Neural cell (in vitro differentiated cells): ENCODE measurements around the gene POLR2H.
A peak's percentile ranks its signal among the peaks of the same experiment; 100 is the strongest.

Experiments
- CTCF ChIP-seq: fragments of 450-650 bp; IDR thresholded peaks from 2 replicates; pipeline ENCODE4 v1.5.1; 2014; ENCODE audit warnings: antibody characterized with exemption, mild to moderate bottlenecking, moderate library complexity; ENCODE audit not compliant: poor library complexity, severe bottlenecking
- EP300 ChIP-seq: fragments of 450-650 bp; conservative IDR thresholded peaks from 2 replicates; pipeline ENCODE4 v1.6.1; 2014; ENCODE audit warnings: antibody characterized with exemption, mild to moderate bottlenecking, moderate library complexity; ENCODE audit not compliant: poor library complexity, severe bottlenecking
- MXI1 ChIP-seq: fragments of 450-650 bp; conservative IDR thresholded peaks from 2 replicates; pipeline ENCODE4 v1.6.1; 2014; ENCODE audit warnings: antibody characterized with exemption, mild to moderate bottlenecking; ENCODE audit not compliant: poor library complexity, severe bottlenecking
- POLR2AphosphoS5 ChIP-seq: IDR thresholded peaks from 2 replicates; pipeline ENCODE4 v1.6.1; 2012

DNA sequence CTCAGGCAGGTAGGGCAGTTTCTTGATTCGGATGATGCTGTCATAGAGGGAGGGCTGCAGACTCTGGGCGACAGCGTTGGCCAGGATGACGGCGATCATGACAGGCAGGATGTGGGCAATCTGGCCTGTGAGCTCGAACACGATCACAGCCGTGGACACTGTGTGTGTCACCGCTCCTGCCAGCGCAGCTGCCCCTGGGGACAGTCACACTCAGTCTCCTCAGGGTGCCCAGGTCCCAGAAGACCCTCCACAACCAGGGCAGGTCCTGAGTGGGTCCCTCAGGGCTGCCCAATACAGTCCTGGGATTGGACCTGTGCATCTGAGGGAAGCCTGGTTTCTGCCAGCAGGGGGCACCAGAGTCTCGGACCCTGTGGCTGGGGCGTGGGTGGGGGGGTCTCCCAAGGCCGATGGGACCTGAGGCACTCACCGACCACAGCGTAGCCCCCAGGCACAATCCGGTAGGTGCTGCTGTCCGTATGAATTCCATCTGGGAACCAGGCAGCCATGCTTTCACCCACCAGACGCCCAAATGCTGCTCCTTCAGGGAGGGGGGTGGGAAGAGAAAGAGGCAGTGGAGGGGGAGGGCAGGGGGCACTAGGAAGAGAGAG, 7.3 kb upstream of the POLR2H start:
- TF ChIP-seq CTCF (peak; percentile 55), POLR2AphosphoS5 (no peak), EP300 (no peak), MXI1 (no peak)
